AG09309 (cell line): ENCODE data around the gene TBP.

Source experiments
- DNase-seq: peaks from one replicate; pipeline ENCODE4 v3.0.0-alpha.2; 2010; ENCODE audit warnings: low read depth
- H3K4me3 ChIP-seq: 2 replicates; pipeline ENCODE4 v1.5.1; 2011; ENCODE audit warnings: mild to moderate bottlenecking, low read depth, low read length, moderate library complexity; ENCODE audit not compliant: control insufficient read depth
- TF ChIP-seq, protein P1 (sequence below): IDR thresholded peaks from 2 replicates; pipeline ENCODE4 v1.5.1; 2011; ENCODE audit warnings: mild to moderate bottlenecking, low read depth, low read length, inconsistent platforms; ENCODE audit not compliant: insufficient read depth, control insufficient read depth; ENCODE audit errors: missing control alignments

Gene TBP

DNA sequence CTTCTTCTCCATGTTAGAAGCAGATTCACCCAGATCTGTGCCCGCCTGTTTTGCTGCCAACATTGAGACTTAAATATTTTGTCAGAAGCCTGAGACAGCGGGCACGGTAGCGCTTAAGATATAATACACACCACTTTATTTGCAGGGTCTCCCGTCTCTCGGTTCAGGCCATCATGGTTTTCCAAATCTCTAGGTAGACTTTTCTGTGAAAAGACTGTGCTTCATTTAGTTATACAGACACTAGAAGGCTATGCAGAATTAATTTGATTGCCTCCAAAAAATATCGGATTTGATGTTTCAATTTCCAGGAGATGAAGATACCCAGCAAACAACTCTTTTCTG, 598 bp downstream of the TBP start:
- TF ChIP-seq, protein P1, sequence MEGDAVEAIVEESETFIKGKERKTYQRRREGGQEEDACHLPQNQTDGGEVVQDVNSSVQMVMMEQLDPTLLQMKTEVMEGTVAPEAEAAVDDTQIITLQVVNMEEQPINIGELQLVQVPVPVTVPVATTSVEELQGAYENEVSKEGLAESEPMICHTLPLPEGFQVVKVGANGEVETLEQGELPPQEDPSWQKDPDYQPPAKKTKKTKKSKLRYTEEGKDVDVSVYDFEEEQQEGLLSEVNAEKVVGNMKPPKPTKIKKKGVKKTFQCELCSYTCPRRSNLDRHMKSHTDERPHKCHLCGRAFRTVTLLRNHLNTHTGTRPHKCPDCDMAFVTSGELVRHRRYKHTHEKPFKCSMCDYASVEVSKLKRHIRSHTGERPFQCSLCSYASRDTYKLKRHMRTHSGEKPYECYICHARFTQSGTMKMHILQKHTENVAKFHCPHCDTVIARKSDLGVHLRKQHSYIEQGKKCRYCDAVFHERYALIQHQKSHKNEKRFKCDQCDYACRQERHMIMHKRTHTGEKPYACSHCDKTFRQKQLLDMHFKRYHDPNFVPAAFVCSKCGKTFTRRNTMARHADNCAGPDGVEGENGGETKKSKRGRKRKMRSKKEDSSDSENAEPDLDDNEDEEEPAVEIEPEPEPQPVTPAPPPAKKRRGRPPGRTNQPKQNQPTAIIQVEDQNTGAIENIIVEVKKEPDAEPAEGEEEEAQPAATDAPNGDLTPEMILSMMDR = no peak
- peak overlapping the region; percentile 99 for H3K4me3 ChIP-seq
- DNase-seq = no peak

DNA sequence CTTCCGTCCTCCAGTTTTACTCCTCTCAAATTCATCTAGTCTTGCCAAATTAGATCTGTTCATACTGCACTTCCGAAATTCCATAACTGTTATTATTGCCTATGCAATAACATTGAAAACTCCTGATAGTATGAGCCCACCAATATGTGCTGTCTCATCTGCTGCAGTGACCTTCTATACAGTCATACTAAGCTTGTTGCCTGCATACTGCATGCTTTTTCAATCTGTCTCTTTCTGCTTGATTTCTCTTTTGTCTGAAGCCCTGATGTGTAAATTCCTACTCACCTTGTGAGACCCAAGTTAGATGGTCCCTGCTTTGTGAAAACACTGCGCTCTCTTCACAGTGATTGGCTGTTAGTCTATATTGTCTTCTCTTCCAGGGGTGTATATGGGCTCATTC, 1.1 kb downstream of the TBP start:
- H3K4me3 ChIP-seq = peak overlapping the region; percentile 99
- TF ChIP-seq, protein P1 = no peak
- DNase-seq = no peak

DNA sequence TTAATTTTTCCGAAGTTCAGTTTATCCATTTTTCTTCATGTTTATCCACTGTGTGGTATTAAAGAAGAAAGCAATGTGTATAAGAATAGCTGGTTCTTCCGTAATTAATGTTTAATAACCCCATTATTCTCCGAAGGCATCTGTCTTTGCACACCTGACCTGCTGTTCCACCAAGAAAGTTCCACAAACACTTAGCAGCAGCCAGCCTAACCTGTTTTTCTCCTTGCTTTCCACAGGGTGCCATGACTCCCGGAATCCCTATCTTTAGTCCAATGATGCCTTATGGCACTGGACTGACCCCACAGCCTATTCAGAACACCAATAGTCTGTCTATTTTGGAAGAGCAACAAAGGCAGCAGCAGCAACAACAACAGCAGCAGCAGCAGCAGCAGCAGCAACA, 7.4 kb downstream of the TBP start:
- H3K4me3 ChIP-seq = no peak overlapping the region
- no peak for DNase-seq
- TF ChIP-seq, protein P1 = no peak

DNA sequence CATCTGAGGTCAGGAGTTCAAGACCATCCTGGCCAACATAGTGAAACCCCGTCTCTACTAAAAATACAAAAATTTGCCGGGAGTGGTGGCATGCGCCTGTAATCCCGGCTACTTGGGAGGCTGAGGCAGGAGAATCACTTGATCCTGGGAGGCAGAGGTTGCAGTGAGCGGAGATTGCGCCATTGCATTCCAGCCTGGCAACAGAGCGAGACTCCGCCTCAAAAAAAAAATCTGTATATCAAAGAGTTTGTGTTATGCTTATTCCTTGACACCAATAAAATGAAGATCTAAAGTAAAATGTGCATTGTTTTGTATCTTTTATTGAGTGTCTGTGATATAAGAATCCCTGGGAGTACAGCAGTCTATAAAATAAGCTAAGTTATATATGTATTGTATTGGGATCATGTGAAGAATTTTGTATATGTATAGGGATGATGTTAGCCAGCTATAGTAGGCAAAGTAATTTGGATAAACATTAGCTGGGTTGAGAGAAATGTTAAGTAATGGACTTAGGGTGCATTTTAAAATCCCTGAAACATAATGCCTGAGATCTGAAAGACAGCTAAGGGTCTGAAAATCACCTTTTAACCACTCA, 10.9 kb downstream of the TBP start:
- DNase-seq = no peak
- TF ChIP-seq, protein P1 = no peak

DNA sequence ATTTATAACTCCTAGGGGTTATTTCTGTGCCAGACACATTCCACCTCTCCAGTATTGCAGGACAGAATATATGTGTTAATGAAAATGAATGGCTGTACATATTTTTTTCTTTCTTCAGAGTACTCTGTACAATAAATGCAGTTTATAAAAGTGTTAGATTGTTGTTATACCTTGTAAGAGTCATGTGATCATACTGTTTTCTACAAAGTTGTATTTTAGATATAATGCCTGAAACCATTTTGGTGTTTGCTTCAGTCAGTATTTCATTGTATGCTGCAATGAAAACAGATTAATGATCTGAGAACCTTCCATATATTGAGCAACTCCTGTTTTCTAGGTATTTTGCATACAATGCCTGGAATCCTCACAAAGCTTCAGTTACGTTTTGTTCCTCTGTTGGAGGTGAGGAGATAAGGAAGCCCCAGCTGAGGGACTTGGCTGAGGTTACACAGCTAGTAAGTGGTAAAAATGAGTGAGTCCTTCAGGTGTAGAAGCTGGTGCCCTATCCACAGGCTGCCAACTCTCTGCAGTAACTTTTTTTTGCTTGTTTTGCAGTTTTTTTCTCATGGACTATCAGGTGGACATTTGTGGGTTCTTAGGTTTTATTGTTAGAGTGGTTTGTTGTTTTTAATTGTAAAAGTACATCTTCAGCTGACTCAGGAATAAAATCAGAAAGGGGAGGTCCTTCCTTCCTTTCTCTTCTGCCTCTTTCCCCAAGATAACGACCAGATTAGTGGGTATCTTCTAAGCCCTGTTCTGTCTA, 18.7 kb downstream of the TBP start:
- no peak overlapping the region for H3K4me3 ChIP-seq
- no peak for DNase-seq
- TF ChIP-seq, protein P1 = no peak

More for the DNA sequence above, 10.9 kb downstream of the TBP start:
- H3K4me3 ChIP-seq = no peak overlapping the region

DNA sequence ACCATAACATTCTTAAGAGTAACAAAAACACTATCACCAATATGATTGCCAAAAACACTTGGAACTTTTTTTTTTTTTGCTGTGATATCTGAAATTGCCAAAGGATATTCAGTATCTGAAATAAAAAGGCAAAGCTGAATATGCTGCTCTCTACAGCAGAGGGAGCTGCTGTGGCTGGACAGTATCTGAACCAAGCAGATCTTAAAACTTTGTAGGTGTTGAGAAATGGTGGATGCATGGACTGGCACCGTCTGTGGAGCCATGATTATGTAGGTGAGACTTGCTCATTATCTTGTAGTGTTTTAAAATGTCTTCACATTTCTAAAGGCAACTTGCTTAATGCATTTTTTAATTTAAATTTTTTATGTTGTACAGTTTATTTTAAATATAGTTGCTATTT, 21.1 kb downstream of the TBP start:
- no peak overlapping the region for H3K4me3 ChIP-seq
- no peak for DNase-seq
- TF ChIP-seq, protein P1 = peak; percentile 19
